ENCODE measurements around the gene CD70.
"Not testable (repeated sequence)": the region's sequence is repeated elsewhere in the genome, so short reads cannot be mapped to it uniquely, and the experiment has no call there.

Gene CD70

DNA sequence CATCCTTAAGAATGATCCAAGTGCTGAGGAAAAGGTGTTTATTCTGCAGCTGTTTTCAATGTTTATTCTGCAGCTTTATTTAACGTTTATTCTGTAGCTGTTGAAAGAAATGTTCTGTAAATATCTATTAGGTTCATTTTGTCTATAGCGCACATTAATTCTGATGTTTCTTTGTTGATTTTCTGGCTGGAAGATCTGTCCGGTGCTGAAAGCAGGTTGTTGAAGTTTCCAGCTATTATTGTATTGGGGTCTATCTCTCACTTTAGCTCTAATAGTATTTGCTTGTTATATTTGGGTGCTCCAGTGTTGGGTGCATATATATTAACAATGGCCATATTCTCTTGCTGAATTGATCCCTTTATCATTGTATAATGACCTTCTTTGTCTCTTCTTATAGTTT, 20.2 kb downstream of the CD70 start:
- no peak for DNase-seq (ENCODE audit: low spot score)

GRCh38 chr19:6568816-6569215, 22.1 kb downstream of the CD70 start:
- no peak for DNase-seq (ENCODE audit: low spot score)

DNA sequence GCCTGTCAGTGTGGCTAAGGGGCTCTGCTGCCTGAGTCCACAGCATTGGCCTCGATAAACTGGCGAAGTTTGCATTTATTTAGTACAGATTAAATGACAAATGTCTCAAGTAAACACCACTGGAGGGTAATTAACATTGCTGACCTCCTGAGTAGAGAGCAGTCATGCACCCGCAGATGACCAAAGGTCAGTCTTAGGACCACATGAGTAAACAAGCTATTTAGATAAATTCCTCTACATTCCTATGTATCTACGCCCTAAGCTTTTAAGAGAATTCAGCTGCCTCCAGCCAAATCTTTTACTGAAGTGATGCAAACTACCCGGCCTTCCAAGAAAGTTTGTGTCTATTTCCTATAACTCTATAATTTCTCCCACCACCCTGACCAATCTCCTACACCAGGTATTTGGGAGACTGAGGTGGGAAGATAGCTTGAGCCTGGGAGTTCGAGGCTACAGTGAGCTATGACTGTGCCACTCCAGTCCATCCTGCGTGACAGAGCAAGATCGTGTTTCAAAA, 22.9 kb downstream of the CD70 start:
- peak; percentile 61 for DNase-seq (ENCODE audit: low spot score)

GRCh38 chr19:6566727-6567126, 24.2 kb downstream of the CD70 start:
- not testable (repeated sequence) for DNase-seq (ENCODE audit: low spot score)

DNA sequence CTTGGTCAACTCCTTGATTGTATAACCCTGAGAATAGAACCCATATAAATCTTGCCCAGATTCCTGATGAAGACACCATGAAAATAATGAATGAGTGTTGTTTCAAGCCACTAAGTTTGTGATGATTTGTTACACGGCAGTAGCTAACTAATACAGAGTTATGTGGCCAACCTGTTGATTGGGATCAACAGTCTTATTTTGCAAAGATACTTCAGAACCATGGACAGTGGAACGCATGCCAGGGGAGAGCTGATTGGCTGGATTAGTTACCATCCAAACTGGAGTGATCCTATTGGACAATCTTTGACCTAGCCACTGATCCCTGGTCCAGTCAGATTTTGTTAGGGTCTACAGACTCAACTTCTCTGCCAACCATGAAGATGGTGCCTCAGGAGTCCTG, 26.6 kb downstream of the CD70 start:
- no peak for DNase-seq (ENCODE audit: low spot score)

DNA sequence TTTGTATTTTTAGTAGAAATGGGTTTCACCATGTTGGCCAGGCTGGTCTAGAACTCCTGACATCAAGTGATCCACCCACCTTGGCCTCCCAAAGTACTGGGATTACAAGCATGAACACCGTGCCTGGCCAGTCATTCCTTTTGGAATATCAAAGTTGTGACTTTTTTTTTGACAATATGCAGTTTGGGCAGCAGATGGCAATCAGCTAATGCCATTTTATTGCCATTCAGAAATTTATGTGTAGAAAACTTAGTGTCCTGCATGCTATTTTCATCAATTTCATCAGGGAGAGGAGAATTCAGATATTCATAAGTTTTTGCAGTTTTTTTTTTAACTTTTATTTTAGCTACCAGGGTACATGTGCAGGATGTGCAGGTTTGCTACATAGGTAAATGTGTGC, 28.5 kb downstream of the CD70 start:
- not testable (repeated sequence) for DNase-seq (ENCODE audit: low spot score)

- no peak for DNase-seq (ENCODE audit: low spot score)
Measured at GRCh38 chr19:6556480-6557195, 34.3 kb downstream of the CD70 start.

GRCh38 chr19:6556043-6556449, 34.9 kb downstream of the CD70 start:
- DNase-seq (ENCODE audit: low spot score), result no peak

DNA sequence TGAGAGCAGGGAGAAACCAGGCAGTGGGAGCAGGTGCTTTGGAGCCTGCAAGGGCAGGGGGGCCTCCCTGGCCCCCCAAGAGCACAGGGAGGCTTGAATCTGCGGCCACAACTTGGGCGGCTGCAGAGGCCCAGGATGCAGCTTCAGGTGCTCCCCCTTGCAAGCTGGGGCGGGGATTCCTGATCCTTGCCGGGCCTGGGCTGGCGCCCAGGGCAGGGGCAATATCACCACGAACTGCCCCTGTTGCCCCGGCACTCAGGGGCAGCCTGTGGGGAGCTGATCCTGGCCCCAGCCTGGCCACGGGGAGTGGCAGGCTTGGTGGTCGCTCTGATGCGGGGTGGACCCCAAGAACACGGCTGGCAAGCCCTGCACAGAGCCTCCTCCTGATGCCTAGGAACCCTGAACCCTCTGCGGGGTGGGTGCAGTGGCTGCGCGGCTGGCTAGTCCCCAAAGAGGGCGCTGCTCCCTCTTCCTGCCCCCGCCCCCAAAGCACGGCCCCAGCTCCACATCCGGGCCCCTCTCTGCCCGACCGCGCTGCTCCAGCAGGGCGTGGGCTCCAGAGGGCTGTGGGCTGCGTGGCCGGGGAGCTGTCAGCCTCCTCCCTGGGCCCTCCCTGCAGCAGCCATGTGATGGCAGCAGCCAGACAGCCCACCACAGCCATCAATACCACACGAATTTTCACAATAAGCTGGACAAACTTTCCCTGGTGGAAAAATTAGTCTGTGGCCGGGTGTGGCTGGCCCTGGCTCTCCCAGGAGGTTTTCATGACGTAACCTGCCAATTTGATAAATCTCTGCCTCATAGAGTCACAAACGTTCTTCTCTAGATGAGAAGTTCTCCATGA, 39.1 kb downstream of the CD70 start:
- DNase-seq (ENCODE audit: low spot score), result no peak

DNA sequence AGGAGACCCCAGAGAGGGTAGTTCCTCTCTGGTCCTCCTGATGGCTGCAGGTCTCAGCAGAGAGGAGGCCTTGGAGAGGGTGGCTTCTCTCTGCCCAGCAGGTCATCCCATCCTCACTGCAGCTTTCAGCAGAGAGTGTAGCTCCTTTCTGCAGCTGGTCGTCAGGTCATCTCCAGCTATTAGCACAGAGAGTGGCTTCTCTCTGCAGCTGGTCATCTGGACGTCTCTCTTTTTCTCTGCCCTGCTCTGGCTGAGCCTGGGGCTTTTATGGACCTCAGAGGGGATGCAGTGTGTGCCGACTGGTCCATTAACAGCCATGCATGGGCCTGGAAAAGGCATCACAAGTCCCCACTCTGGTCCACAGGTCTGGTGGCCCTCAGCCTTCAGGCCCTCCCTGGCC, 39.9 kb downstream of the CD70 start:
- no peak for DNase-seq (ENCODE audit: low spot score)

DNA sequence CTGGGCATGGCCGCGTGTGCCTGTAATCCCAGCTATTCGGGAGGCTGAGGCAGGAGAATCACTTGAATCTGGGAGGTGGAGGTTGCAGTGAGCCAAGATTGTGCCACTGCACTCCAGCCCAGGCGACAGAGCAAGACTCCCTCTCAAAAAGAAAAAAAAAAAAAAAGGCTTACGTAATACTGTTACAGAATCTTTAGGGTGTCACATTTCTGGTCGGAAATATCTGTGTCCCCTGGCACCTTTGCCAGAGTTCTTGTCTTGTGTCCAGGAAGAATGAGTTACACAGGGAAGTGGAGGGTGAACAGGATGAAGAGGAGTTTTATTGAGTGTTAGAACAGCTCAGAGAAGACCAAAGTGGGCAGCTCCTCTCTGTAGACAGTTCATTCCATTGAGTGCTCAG, 40.3 kb downstream of the CD70 start:
- not testable (repeated sequence) for DNase-seq (ENCODE audit: low spot score)

- no peak for DNase-seq (ENCODE audit: low spot score)
Measured at GRCh38 chr19:6543866-6544347, 47.0 kb downstream of the CD70 start.

DNA sequence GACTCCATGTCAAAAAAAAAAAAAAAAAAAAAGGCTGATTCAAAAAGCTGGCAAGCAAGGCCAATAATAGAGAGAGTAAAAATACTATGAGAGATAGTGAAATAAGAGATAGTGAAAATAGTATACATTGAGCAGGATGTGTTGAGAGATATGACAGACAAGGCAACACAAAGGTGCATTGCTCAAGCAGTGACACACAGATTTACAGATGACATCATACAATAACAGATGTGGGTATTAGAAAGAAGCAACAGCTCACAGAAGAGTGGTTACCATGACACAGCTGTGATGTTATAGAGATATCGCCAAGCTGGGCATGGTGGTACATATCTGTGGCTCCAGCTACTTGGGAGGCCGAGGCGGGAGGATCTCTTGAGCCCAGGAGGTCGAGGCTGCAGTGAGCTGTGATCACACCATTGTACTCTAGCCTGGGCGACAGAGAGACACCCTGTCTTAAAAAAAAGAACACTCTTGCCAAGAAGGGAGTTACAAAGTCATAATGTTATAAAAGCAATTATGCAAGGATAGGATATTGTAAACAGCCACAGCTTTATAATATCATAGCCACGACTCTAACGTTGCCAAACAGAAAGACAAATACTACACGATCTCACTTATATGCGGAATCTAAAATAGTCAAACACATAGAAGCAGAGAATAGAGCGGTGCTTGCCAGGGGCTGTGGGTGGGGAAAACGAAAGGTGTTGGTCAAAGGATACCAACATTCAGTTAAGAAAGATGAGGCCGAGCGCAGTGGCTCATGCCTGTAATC, 49.8 kb downstream of the CD70 start:
- DNase-seq (ENCODE audit: low spot score), result no peak

DNA sequence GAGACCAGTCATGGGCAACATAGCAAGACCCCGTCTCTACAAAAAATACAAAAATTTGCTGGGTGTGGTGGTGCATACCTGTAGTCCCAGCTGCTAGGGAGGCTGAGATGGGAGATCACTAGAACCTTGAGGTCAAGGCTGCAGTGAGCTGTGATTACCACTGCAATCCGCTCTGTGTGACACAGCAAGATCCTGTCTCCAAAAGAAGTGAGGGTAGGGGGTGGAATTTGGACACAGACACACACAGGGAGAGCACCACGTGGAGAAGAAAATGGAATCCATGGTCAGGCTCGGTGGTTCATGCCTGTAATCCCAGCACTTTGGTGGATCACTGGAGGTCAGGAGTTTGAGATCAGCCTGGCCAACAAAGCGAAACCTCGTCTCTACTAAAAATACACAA, 51.4 kb downstream of the CD70 start:
- no peak for DNase-seq (ENCODE audit: low spot score)
